Vagina (tissue), 2 donors: Measurements from ENCODE around the gene SLC24A3.

Source experiments
- CTCF ChIP-seq, 3 experiments: fragments of 450-650 bp in 2 of 3; fragments of 200-600 bp in 1 of 3; sonication (generic) in 1 of 3; IDR thresholded peaks; one replicate each; pipeline ENCODE4 v1.5.1; 2017 to 2019; ENCODE audit warnings: antibody characterized with exemption in 3 of 3, mild to moderate bottlenecking in 2 of 3, moderate library complexity in 2 of 3
- POLR2A ChIP-seq, 2 donors: fragments of 450-650 bp; IDR thresholded peaks; one replicate each; pipeline ENCODE4 v1.6.1; 2017; ENCODE audit warnings: antibody characterized with exemption in 2 of 2, mild to moderate bottlenecking in 2 of 2, moderate library complexity in 2 of 2
- POLR2AphosphoS5 ChIP-seq, 2 donors: sonication (generic); formaldehyde crosslinking; IDR thresholded peaks; one replicate each; pipeline ENCODE4 v1.9.0; 2017; ENCODE audit warnings: antibody characterized with exemption in 2 of 2, mild to moderate bottlenecking in 2 of 2, low read depth in 1 of 2; ENCODE audit not compliant: insufficient read depth in 1 of 2

- no peak for TF ChIP-seq POLR2AphosphoS5 (IDR thresholded peaks at IDR 0.05; ENCODE audit: insufficient read depth in 1 of 2, low read depth in 1 of 2)
- TF ChIP-seq CTCF (IDR thresholded peaks at IDR 0.05): no peak
- no peak for TF ChIP-seq POLR2A (IDR thresholded peaks at IDR 0.05)
Observed at GRCh38 chr20:19308146-19308545, 95.7 kb downstream of the SLC24A3 start.
